Measurements from ENCODE around the gene STARD3NL. TPM values are rescaled to one million over a fixed set of nuclear protein-coding genes. Genes with fewer than 3 reads are reported as not detected.

The STARD3NL gene
- total RNA-seq, 2 experiments from 2014 or later: 14.4 to 15.7 TPM

- Histone ChIP-seq H3K4me1 (ENCODE audit: insufficient read depth, low read length) (no peaks in the 10 kb centered on the region), H3K4me3 (ENCODE audit: low read length) (no peak overlapping the region), H3K9me3 (ENCODE audit: control insufficient read depth in 1 of 2, insufficient read depth in 1 of 2, low read length in 2 of 2) (no peaks in the 10 kb centered on the region), H3K27me3 (ENCODE audit: control insufficient read depth in 1 of 2, insufficient read depth in 2 of 2, low read length in 2 of 2) (no peaks in the 10 kb centered on the region), H3K36me3 (ENCODE audit: insufficient read depth, low read length) (no peaks in the 10 kb centered on the region), H3K27ac (ENCODE audit: low read depth in 1 of 2, low read length in 2 of 2) (no peak overlapping the region)
- CTCF ChIA-PET: no interaction called here
- POLR2A ChIA-PET: no interaction called here
- H3K4me1 Mint-ChIP-seq (ENCODE audit: low read depth): no peaks in the 10 kb centered on the region
- intact Hi-C loops (cut with DNase I, micrococcal nuclease): no loop called here
- no peak for TF ChIP-seq CTCF (IDR thresholded peaks at IDR 0.05)
- DNase-seq: no peak
- H3K9me3 Mint-ChIP-seq: no peaks in the 10 kb centered on the region
- no peaks in the 10 kb centered on the region for H3K36me3 Mint-ChIP-seq (ENCODE audit: low read depth)
- H3K27me3 Mint-ChIP-seq: no peaks in the 10 kb centered on the region
- no peak overlapping the region for H3K27ac Mint-ChIP-seq
- no peak for ATAC-seq (ENCODE audit: poor library complexity)
- H3K4me3 Mint-ChIP-seq: no peak overlapping the region
Observed at GRCh38 chr7:38154278-38154677, 23.8 kb upstream of the STARD3NL start.

- Mint-ChIP-seq H3K36me3 (ENCODE audit: low read depth) (no peaks in the 10 kb centered on the region), H3K27ac (no peak overlapping the region), H3K9me3 (no peaks in the 10 kb centered on the region), H3K27me3 (peaks cover 16% of the 10 kb centered on the region), H3K4me1 (ENCODE audit: low read depth) (no peaks in the 10 kb centered on the region), H3K4me3 (no peak overlapping the region)
- no peak for DNase-seq
- CTCF ChIA-PET: no interaction called here
- POLR2A ChIA-PET: no interaction called here
- Histone ChIP-seq H3K4me1 (ENCODE audit: insufficient read depth, low read length) (no peaks in the 10 kb centered on the region), H3K27me3 (ENCODE audit: control insufficient read depth in 1 of 2, insufficient read depth in 2 of 2, low read length in 2 of 2) (no peaks in the 10 kb centered on the region), H3K36me3 (ENCODE audit: insufficient read depth, low read length) (no peaks in the 10 kb centered on the region), H3K27ac (ENCODE audit: low read depth in 1 of 2, low read length in 2 of 2) (no peak overlapping the region), H3K4me3 (ENCODE audit: low read length) (no peak overlapping the region), H3K9me3 (ENCODE audit: control insufficient read depth in 1 of 2, insufficient read depth in 1 of 2, low read length in 2 of 2) (no peaks in the 10 kb centered on the region)
- no peak for ATAC-seq (ENCODE audit: poor library complexity)
- intact Hi-C loops (cut with DNase I, micrococcal nuclease): no loop called here
- no peak for TF ChIP-seq CTCF (IDR thresholded peaks at IDR 0.05)
Observed at GRCh38 chr7:38160003-38160571, 18.0 kb upstream of the STARD3NL start.

GRCh38 chr7:38162036-38162435 is 16.0 kb upstream of the STARD3NL start:
- H3K9me3 Mint-ChIP-seq: no peaks in the 10 kb centered on the region
- Histone ChIP-seq H3K4me3 (ENCODE audit: low read length) (no peak overlapping the region), H3K4me1 (ENCODE audit: insufficient read depth, low read length) (no peaks in the 10 kb centered on the region), H3K27ac (ENCODE audit: low read depth in 1 of 2, low read length in 2 of 2) (no peak overlapping the region), H3K36me3 (ENCODE audit: insufficient read depth, low read length) (no peaks in the 10 kb centered on the region), H3K27me3 (ENCODE audit: control insufficient read depth in 1 of 2, insufficient read depth in 2 of 2, low read length in 2 of 2) (no peaks in the 10 kb centered on the region), H3K9me3 (ENCODE audit: control insufficient read depth in 1 of 2, insufficient read depth in 1 of 2, low read length in 2 of 2) (no peaks in the 10 kb centered on the region)
- no peak overlapping the region for H3K4me3 Mint-ChIP-seq
- no peak overlapping the region for H3K27ac Mint-ChIP-seq
- intact Hi-C loops (cut with DNase I, micrococcal nuclease): no loop called here
- peaks cover 16% of the 10 kb centered on the region for H3K27me3 Mint-ChIP-seq
- TF ChIP-seq CTCF (IDR thresholded peaks at IDR 0.05): no peak
- no peak for ATAC-seq (ENCODE audit: poor library complexity)
- POLR2A ChIA-PET: no interaction called here
- H3K4me1 Mint-ChIP-seq (ENCODE audit: low read depth): no peaks in the 10 kb centered on the region
- CTCF ChIA-PET: interaction anchor here (0.6 kb wide), 1 partner anchor 1719 kb away, joined by 5 read pairs; no protein-coding TSS in a partner anchor
- H3K36me3 Mint-ChIP-seq (ENCODE audit: low read depth): no peaks in the 10 kb centered on the region
- DNase-seq: no peak

Data from CD4-positive, alpha-beta T cell (primary cell).